GM18519 (cell line): ENCODE measurements around the gene GABRR3.

ENCODE experiments used
- ATAC-seq: cut with Tn5 transposase; IDR thresholded peaks from one replicate; pipeline ENCODE4 v1.9.1; 2021; ENCODE audit warnings: mild to moderate bottlenecking, moderate library complexity; ENCODE audit not compliant: unreplicated experiment, low FRiP score

Gene GABRR3

DNA sequence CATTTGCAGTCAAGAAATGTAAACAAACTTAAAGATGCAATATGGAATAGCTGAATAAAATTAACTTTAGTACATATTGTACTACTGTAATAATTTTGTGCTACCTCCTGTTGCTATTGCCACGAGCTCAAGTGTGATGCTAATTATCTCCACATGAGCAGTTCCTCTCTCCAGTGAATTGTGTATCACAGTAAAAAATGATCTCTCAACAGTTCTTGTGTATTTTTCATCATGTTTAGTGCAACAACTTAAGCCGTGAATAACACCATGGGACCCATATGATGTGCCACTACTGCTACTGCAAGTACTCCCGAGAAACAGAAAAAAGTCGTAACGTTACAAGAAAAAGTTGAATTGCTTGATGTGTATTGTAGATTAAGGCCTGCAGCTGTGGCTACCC lies 75.2 kb downstream of the GABRR3 start:
- no peak for ATAC-seq

DNA sequence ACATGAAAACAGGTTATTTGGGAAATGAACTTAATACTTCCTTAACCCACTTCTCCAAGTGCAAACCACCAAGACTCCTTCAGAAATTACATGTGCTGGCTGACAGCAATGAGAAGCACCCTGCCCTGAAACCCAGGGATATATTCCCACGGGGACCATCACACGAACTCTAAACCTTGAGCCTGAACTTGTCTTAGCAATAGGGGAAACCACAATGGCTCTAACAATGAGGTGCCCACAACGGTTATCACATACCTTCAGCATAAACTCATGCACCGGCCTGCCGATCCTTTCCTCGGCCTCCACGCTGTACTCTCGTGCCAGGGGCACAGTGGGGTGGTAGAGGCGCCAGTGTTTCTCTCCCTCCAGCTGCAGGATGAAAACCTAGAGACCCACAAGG lies 76.3 kb downstream of the GABRR3 start:
- ATAC-seq: no peak

- no peak for ATAC-seq
These were observed 76.7 kb downstream of the GABRR3 start for GRCh38 chr3:97958396-97958795.

DNA sequence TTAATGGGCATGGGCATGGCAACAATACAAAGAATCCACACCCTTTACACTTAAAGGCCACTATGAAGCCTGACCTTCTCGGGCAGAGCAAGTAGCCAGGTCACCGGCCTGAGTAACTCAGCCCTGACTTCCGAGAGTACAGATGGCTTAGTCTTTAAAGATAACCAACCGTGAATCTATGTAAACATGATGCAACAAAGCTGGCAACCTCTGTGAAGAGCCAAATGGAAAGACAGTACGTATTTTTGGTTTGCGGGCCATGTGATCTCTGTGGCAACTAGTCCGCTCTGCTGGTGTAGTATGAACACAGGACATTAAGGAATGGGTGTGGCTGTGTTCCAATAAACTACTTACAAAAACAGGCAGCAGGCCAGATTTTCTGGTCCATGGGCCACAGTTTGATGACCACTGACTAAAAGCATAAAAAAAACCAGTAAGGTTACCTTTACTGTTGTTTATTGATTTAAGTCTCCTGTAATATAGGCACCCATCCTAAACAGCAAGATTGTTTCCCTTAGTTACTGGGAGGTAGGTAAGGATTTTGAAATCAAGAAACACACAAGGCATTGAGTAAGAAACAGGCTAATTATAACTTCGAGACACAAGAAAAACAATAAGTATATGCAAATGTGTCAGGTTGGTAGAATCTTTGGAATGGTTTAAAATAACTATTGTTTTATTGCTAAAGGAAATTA lies 77.4 kb downstream of the GABRR3 start:
- ATAC-seq: no peak

DNA sequence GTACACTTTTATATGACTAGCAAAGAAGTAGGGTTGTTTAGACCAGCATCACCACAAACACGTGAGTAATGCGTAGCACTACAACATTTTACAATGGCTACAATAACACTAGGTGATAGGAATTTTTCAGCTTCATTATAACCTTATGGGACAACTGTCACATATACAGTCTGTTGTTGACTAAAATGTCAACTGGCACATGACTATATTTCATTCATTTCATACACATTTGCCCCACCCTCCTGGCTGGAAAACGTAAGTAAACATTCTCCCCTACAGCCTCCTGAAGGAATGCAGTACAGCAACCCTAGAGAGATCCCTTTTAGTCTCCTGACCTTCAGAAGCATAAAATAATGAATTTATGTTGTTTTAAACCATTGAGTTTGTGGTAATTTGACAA lies 79.1 kb downstream of the GABRR3 start:
- ATAC-seq: no peak

DNA sequence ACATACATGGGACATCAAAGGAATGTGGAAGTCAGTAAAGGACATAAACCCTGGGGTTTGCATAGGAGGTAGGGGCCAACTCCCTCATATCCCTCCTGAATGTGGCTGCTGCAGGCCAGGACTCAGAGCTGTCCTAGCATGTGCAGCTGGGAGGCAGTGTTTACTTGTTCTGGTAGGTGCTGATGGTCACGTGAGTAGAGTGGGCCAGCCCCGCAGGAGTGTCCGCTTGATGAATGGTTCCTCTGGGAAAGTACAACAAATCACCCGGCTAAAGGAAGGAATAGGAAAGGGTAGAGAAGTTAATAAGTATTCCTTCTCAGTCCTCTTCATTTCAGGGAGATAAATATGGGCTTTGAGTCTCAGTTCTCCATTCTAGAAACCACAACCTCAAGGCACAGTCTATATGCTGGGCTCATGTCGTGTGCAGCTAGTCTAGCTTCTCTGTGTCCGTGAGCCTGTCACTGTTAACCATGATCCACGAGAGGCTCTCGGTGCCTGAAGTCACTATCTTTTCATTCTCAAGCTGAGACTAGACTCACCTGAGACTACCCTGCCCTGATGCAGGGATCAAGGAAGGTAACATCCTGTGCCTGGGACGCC lies 80.8 kb downstream of the GABRR3 start:
- ATAC-seq: peak; percentile 57

DNA sequence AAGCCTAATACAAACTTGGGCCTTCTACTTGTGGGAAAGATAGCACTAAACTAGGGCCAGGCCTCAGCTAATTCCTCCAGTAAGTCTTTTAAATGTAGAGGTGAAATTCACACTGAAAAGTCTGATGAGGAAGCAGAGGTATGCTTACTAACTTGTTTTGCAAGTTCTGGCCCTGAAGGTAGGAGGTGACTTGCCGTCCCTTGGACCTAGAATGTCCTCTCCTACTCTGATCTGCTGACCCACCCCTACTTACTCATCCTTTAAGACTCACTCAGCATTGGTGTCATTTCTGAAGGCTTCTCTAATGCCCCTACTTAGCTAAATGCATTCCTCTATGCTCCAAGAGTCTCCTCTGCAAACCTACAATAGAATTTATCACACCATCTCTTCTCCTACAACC lies 82.2 kb downstream of the GABRR3 start:
- ATAC-seq: no peak

DNA sequence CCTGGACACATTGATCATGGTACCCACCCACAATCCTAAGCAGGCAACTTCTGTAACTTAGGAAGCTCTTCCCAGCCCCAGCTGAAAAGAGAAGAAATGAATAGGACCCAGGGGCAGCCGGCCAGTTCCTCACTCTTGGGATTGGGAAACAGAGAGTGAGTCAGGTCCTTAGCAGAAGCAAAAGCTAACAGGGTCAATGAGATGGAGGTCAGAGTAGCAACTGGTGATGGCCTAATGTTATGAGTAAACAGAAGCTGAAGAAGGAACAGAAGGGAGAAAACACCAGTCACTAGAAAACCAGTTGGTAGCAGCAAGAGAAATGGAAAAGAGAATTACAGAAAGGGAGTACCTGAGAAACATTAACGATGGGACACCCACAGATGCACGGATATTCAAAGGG lies 82.8 kb downstream of the GABRR3 start:
- no peak for ATAC-seq

DNA sequence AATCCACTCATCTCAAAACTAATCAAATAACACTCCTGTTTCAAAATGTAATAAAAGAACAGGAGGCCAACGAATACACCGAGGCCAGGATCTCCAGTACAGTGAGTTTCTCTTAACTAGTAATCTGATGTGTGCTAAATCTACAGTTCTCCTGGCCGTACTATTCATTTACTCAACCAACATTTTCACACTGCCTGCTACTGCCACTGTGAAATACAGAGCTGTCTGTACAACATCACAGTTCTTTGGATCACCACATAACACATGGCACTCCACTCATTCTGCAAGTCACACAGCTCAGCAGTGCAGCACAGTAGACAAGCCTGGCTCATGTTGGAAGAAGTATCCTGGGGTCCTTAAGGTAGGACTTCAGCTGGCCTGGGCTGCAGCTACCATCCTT lies 84.8 kb downstream of the GABRR3 start:
- ATAC-seq: no peak

DNA sequence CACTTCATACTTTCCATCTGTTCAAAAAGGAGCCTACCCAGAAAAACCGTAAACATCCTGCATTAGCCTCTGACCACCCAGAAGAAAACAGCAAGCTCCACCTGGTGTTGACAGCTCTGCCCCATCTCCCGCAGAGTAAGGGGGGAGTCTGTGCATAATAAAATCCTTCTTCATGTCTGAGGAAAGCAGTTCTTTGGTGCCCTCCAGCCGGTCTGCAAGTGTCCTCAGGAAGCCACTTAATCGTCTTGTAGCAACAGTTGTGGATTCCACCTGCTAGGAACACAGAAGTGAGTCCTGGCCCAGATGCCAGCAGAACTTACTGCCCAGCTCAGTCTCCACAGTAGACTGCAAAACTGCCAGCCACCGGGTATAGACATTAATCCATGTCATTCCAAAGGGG lies 85.4 kb downstream of the GABRR3 start:
- no peak for ATAC-seq

GRCh38 chr3:97949110-97949485 lies 86.0 kb downstream of the GABRR3 start:
- ATAC-seq: no peak

GRCh38 chr3:97948351-97949109 lies 86.6 kb downstream of the GABRR3 start:
- no peak for ATAC-seq

DNA sequence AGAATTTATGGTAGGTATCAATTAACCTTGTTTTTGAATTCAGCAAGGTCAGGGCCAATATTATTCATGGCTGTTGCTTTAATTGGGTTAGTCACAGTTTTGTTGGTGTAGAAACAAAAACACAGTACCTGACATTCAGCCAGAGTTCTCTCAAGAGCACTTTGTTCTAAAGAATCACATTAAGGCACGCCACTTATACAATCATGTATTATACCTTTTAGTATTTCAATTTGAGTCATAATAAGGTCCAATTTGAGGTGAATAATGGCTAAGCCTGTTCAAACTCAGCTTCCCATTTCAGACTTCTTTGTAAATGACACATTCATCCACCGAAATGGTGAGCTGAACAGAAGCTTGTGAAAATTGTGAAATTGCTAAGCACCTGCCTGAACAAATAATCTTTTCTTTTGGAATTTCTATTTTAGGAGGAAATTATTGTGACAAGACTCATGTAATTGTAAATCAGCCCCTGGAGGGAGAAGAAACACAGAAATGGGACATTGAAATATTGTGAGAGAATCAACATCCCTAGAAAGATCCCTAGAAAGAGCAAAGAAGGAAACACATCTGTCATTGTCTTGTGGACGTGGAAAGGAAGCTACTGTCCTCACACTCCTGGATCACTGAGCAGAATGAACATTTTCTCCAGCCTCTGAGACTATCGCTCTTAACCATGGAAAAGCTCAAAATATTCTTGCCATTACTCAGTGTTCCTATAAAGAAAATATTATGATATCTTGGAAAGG lies 92.1 kb downstream of the GABRR3 start:
- no peak for ATAC-seq

DNA sequence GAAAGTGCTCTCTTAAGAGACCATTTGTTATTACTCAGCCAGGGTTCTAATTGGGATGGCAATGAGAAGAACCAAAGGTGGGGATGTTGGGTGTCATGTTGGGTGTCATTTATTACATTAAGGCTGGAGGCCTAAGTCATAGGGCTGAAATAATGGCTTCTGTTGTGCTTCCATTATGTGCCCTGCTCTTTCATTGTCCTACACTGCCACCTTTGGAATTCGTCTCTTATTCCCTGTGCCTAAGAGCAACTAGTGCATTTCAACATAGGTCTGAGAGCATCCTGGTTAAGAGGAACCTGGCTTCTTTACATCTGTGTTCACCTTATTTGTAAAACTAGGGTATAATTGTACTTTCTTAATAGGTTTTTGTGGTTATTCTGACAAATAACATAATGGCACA lies 95.1 kb downstream of the GABRR3 start:
- ATAC-seq: no peak

DNA sequence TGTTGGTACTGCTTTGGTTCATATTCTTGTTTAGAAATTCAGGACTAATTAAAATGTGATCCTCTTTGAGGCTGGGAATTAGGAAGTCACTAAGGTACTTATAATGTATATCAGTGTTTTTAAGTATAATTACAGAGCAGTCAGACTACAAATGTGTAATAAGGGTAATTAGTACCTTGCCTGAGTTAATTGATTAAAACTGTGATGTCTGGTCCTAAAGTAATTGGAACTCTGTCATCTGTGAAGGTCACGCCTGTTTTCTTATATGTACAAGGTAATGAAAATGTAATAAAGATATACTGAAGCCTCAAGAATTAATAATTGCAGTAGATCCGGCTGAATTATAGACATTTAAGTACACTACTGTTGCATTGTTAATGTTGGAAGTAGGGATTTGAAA lies 95.7 kb downstream of the GABRR3 start:
- ATAC-seq: no peak

GRCh38 chr3:97938444-97938843 lies 96.7 kb downstream of the GABRR3 start:
- ATAC-seq: no peak

DNA sequence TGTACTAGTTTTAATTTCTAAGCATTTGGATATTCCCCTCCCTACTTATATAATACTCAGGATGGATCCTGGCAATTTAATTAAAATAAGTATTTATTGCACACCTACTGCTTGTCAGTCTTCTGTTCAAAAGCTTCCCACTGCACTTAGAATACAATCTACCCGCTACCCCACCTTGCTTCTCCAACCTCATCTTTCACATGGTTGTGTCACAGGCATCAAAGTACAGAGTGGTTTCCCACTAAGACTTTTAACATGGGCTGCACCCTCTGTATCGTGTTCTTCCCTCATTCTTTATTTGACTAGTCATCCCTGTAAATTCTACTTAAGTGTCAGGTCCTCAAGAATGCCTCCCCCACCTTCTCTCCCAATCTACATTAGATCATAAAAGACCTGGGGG lies 97.9 kb downstream of the GABRR3 start:
- ATAC-seq: no peak

DNA sequence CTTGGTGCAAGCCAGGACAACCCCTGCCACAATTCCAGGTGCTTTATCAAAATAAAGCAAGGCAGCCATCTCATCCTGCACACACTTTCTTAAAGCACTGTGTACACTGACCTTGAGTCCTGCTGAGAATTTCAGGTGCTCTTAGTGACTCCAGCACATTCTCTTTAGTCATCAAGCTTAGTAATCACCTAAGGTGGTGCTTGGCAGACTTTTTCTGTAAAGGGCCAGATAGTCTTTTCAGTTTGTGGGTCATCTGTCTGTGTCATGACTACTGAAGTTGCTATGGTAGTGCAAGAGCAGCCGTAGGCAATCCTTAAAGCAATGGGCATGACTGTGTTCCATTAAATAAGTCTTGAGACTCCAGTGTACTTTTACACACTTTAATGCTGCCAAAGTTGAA lies 99.3 kb downstream of the GABRR3 start:
- no peak for ATAC-seq
